Left ventricle myocardium inferior (tissue), 1 donor: ENCODE results near the gene AP3B1. TPM values are rescaled to one million over a fixed set of nuclear protein-coding genes. Genes with fewer than 3 reads are reported as not detected.

Experiments used
- DNase-seq: peaks from one replicate; pipeline ENCODE4 v3.0.0-alpha.2; 2020
- H3K27ac ChIP-seq: fragments of 200-600 bp; replicated peaks from 2 replicates; pipeline ENCODE4 v1.8.0; 2021
- H3K27me3 ChIP-seq: fragments of 200-600 bp; 2 replicates; pipeline ENCODE4 v1.8.0; 2021; ENCODE audit warnings: low read depth
- H3K36me3 ChIP-seq: fragments of 200-600 bp; 2 replicates; pipeline ENCODE4 v1.8.0; 2021
- H3K4me1 ChIP-seq: fragments of 200-600 bp; 2 replicates; pipeline ENCODE4 v1.8.0; 2021
- H3K4me3 ChIP-seq: fragments of 200-600 bp; 2 replicates; pipeline ENCODE4 v1.8.0; 2021; ENCODE audit warnings: mild to moderate bottlenecking, moderate library complexity
- H3K9me3 ChIP-seq: fragments of 200-600 bp; replicated peaks from 2 replicates; pipeline ENCODE4 v1.8.0; 2021
- intact Hi-C: fragments of 100-400 bp; cut with micrococcal nuclease; formaldehyde crosslinking; loops from one replicate; pipeline ENCODE4 v1.11.0; 2022
- total RNA-seq: library from RNA; stranded (reverse); fragmentation: NEBNext Ultra II Directional; extraction: Animal tissue kit (Norgen Biotek cat#: 25700); gene quantifications from one replicate; pipeline ENCODE4 v1.2.1, GENCODE V29; 2021
- TF ChIP-seq, protein P1 (sequence below): fragments of 200-600 bp; IDR thresholded peaks from 2 replicates; pipeline ENCODE4 v1.8.0; 2021; ENCODE audit warnings: antibody characterized with exemption, mild to moderate bottlenecking, borderline replicate concordance
- donor health status: DM: no; HTN: yes; CAD: no; lungs with severe emphysema.

AP3B1 gene
- total RNA-seq, 1 donor from 2014 or later, result 22.0 TPM

DNA sequence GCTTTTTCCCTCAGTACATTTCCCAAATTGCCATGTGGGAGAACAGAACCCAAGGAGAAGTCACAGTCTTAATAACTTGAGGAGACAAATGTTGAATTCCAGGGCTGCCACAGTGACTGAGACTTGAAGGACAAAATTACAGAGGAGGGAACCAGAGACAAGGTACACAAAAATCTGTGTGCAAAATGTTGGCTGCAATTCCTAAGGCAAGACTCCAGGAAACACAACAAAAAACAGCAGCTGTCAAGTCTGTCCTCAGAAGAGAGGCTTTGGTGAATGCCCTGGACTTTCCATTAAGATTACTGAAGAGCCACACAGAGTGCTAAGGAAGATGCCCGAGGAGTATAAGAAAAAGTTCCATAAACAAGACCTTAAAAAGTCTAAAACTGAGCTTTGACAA, 21.1 kb downstream of the AP3B1 start:
- DNase-seq, result no peak
- intact Hi-C loops, result no loop called here
- no peaks in the 10 kb centered on the region for H3K36me3 ChIP-seq
- H3K27ac ChIP-seq, result no peak overlapping the region
- TF ChIP-seq, protein P1, sequence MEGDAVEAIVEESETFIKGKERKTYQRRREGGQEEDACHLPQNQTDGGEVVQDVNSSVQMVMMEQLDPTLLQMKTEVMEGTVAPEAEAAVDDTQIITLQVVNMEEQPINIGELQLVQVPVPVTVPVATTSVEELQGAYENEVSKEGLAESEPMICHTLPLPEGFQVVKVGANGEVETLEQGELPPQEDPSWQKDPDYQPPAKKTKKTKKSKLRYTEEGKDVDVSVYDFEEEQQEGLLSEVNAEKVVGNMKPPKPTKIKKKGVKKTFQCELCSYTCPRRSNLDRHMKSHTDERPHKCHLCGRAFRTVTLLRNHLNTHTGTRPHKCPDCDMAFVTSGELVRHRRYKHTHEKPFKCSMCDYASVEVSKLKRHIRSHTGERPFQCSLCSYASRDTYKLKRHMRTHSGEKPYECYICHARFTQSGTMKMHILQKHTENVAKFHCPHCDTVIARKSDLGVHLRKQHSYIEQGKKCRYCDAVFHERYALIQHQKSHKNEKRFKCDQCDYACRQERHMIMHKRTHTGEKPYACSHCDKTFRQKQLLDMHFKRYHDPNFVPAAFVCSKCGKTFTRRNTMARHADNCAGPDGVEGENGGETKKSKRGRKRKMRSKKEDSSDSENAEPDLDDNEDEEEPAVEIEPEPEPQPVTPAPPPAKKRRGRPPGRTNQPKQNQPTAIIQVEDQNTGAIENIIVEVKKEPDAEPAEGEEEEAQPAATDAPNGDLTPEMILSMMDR, result no peak
- no peaks in the 10 kb centered on the region for H3K9me3 ChIP-seq
- H3K4me3 ChIP-seq, result no peak overlapping the region
- no peaks in the 10 kb centered on the region for H3K27me3 ChIP-seq
- peaks cover 18% of the 10 kb centered on the region for H3K4me1 ChIP-seq

DNA sequence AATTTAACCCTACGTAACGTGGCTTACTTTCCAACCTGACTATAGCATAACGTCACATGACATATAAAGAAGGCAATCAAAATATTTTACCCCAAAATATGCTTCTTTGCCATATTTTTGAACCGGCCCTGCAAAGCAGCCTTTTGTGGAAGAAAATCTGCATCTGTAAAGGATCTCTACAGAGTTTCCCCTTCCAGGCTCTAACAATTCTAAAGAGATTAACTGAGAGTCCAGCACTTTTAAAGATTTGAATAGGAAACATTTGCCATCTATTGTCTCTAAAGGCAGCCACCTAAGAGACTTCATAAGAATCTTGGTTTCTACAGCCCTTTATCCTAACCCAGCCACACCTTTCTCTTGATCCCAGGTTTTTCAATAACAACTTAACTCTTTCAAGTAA, 22.7 kb downstream of the AP3B1 start:
- TF ChIP-seq, protein P1, result no peak
- no peak for DNase-seq
- no peak overlapping the region for H3K27ac ChIP-seq
- no peak overlapping the region for H3K4me3 ChIP-seq
- no peaks in the 10 kb centered on the region for H3K9me3 ChIP-seq
- no peaks in the 10 kb centered on the region for H3K27me3 ChIP-seq
- H3K4me1 ChIP-seq, result peaks cover 26% of the 10 kb centered on the region
- intact Hi-C loops, result no loop called here
- H3K36me3 ChIP-seq, result no peaks in the 10 kb centered on the region

DNA sequence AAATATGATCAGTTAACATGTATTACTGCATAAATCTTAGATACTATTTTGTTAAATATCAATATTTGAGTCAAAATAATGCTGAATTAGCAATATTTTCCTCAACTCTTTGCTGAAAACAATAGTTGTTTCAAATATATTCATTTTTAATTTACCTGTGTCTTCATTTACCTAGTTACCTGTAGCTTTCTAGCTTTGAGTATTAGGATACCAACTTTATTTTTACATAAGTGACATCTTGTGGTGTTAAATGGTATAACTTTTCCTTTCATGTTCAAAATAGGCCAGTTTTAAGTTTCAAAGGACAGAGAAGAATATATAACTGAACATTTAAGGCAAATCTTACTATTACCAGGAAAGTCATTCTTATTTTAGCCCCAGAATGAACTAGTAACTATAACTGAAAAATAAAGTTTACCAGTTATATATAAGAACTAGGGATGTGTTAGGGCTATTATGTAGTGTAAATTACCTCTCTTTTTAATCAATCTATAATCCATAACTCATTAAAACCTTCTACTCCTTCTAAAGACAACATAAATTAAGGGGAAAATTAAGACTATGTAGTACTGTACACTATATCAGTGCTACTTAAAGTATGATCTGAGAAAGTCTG, 25.3 kb downstream of the AP3B1 start:
- H3K4me3 ChIP-seq, result no peak overlapping the region
- TF ChIP-seq, protein P1, result peak; percentile 65
- no peak for DNase-seq
- no peak overlapping the region for H3K27ac ChIP-seq
- H3K9me3 ChIP-seq, result no peaks in the 10 kb centered on the region
- intact Hi-C loops, result no loop called here
- H3K27me3 ChIP-seq, result no peaks in the 10 kb centered on the region
- peaks cover 26% of the 10 kb centered on the region for H3K4me1 ChIP-seq
- peaks cover 16% of the 10 kb centered on the region for H3K36me3 ChIP-seq

DNA sequence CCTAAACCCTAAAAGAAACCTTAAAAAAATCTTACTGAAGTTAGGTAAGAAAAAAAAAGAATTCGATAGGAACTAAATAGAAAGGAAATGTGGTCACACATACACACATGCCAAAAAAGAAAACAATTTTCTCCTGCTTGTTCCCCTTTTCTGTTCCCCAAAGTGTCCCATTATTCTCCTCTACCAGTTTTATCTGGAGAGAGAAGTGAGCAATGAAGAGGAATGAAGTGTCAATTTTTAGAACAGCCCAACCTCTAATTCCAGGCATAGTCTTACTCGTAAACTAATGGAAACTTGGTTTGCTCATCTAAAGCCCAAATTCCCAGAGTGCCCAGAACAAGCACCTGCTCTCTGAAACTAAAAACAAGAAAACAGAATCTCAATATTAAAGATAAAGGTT, 26.1 kb downstream of the AP3B1 start:
- TF ChIP-seq, protein P1, result no peak
- Histone ChIP-seq H3K4me3 (no peak overlapping the region), H3K36me3 (peaks cover 23% of the 10 kb centered on the region), H3K4me1 (peaks cover 17% of the 10 kb centered on the region), H3K27me3 (no peaks in the 10 kb centered on the region), H3K27ac (no peak overlapping the region), H3K9me3 (no peaks in the 10 kb centered on the region)
- intact Hi-C loops, result no loop called here
- no peak for DNase-seq

DNA sequence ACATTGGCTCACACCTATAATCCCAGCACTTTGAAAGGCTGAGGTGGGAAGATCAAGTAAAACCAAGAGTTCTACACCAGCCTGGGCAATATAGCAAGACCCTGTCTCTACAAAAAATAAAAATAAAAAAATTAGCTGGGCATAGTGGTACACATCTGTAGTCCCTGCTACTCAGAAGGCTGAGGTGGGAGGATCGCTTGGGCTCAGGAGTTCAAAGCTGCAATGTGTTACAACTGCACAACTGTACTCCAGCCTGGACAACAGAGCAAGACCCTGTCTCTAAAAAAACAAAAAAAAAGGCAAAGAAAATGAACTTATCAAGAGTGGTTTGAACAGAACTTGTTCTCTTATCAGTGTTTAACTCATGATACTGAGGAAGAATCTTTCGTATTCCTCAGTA, 29.3 kb downstream of the AP3B1 start:
- intact Hi-C loops, result no loop called here
- no peak for DNase-seq
- peaks cover 31% of the 10 kb centered on the region for H3K36me3 ChIP-seq

More for the DNA sequence above, 29.3 kb downstream of the AP3B1 start:
- Histone ChIP-seq H3K4me1 (peaks cover 15% of the 10 kb centered on the region), H3K4me3 (no peak overlapping the region), H3K27me3 (no peaks in the 10 kb centered on the region), H3K27ac (no peak overlapping the region), H3K9me3 (no peaks in the 10 kb centered on the region)
- TF ChIP-seq, protein P1, result no peak
